Adrenal gland (tissue), 5 donors: ENCODE results near the gene TEDDM1.

Experiments used
- POLR2A ChIP-seq, 2 donors: fragments of 450-650 bp; IDR thresholded peaks; one replicate each; pipeline ENCODE4 v1.6.1; 2017; ENCODE audit warnings: antibody characterized with exemption in 2 of 2, mild to moderate bottlenecking in 2 of 2, moderate library complexity in 1 of 2
- TF ChIP-seq, protein P1 (sequence below), 6 experiments: fragments of 450-650 bp in 4 of 6; fragments of 200-600 bp in 2 of 6; sonication (generic) in 1 of 6; IDR thresholded peaks; 1 replicate in 5 of 6; 2 replicates in 1 of 6; pipeline versions ENCODE4 v1.5.1 to v1.8.0; 2016 to 2021; ENCODE audit warnings: antibody characterized with exemption in 6 of 6, mild to moderate bottlenecking in 2 of 6, moderate library complexity in 1 of 6
- donor health status: DM: no; HTN: no; CAD: no.

DNA sequence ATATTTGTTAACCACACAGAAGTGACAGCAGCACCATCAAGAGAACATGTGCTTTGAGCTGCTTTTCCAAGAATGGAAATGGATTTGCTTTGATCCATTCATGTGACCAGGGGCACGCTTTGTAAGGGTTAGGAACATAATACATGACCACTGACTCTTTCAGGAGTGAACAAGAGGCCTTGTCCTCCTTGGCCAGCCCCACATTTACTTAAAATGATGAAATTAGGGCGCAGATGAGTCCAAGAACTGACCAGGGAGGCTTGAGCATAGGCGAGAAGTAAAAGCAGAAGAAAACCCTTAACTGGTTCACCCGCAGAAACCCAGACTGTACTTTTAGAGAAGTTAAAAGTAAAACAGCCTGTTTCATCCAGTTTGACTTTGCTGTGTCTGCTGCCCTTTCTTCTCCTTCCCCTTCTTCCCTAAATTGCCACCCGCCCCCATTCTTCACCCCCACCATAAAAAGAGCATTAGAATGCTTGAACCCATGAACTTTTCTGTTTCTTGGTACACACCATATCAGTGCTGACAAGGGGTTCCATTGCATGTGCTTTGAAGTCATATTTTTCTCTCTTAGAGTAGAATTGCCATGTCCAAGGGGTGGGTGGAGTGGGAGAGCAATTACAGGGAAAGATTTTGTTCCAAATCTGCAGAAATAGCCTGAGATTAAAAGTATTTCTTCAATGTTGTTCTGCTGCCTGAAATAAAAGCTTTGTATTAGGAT is 6.3 kb downstream of the TEDDM1 start:
- TF ChIP-seq, protein P1, sequence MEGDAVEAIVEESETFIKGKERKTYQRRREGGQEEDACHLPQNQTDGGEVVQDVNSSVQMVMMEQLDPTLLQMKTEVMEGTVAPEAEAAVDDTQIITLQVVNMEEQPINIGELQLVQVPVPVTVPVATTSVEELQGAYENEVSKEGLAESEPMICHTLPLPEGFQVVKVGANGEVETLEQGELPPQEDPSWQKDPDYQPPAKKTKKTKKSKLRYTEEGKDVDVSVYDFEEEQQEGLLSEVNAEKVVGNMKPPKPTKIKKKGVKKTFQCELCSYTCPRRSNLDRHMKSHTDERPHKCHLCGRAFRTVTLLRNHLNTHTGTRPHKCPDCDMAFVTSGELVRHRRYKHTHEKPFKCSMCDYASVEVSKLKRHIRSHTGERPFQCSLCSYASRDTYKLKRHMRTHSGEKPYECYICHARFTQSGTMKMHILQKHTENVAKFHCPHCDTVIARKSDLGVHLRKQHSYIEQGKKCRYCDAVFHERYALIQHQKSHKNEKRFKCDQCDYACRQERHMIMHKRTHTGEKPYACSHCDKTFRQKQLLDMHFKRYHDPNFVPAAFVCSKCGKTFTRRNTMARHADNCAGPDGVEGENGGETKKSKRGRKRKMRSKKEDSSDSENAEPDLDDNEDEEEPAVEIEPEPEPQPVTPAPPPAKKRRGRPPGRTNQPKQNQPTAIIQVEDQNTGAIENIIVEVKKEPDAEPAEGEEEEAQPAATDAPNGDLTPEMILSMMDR (IDR thresholded peaks at IDR 0.05), result no peak
- TF ChIP-seq POLR2A (IDR thresholded peaks at IDR 0.05), result no peak
